Calu3 (cell line): ENCODE data around the gene PCP2. TPM values are rescaled to one million over a fixed set of nuclear protein-coding genes. Genes with fewer than 3 reads are reported as not detected.
"Not testable (repeated sequence)": the region's sequence is repeated elsewhere in the genome, so short reads cannot be mapped to it uniquely, and the experiment has no call there.

Experiments
- BruUV-seq: library from RNA; stranded (reverse); fragments of 400-500 nt; replicated peaks from 2 replicates; lab custom pipeline; 2021; lab: Mats Ljungman, UMichigan
- CTCF ChIA-PET: fragments of 300-600 bp; sonication (Branson Sonifier 250); formaldehyde crosslinking; loops from one replicate; lab custom pipeline; 2022; ENCODE audit warnings: antibody characterized with exemption; lab: Charles Lee
- DNase-seq: peaks from one replicate; pipeline ENCODE4 v3.0.0; 2022
- H3K27ac Mint-ChIP-seq: one replicate; pipeline ENCODE4 v1.8.0; 2022; ENCODE audit warnings: mixed read lengths; ENCODE audit not compliant: unreplicated experiment
- H3K27me3 Mint-ChIP-seq: one replicate; pipeline ENCODE4 v1.8.0; 2022; ENCODE audit warnings: mixed read lengths; ENCODE audit not compliant: unreplicated experiment
- H3K36me3 Mint-ChIP-seq: one replicate; pipeline ENCODE4 v1.8.0; 2022; ENCODE audit warnings: mild to moderate bottlenecking, moderate library complexity, mixed read lengths; ENCODE audit not compliant: insufficient read depth, unreplicated experiment
- H3K4me1 Mint-ChIP-seq: one replicate; pipeline ENCODE4 v1.8.0; 2022; ENCODE audit warnings: mild to moderate bottlenecking, low read depth, mixed read lengths; ENCODE audit not compliant: unreplicated experiment
- H3K4me3 Mint-ChIP-seq: one replicate; pipeline ENCODE4 v1.8.0; 2022; ENCODE audit warnings: mild to moderate bottlenecking, low read depth, moderate library complexity, mixed read lengths; ENCODE audit not compliant: unreplicated experiment
- H3K9me3 Mint-ChIP-seq: one replicate; pipeline ENCODE4 v1.8.0; 2022; ENCODE audit warnings: low read depth, mixed read lengths; ENCODE audit not compliant: unreplicated experiment
- CTCF ChIP-seq: fragments of 200-600 bp; IDR thresholded peaks from one replicate; pipeline ENCODE4 v1.8.0; 2022; ENCODE audit warnings: antibody characterized with exemption; ENCODE audit not compliant: unreplicated experiment
- intact Hi-C: fragments of 100-400 bp; cut with micrococcal nuclease; formaldehyde crosslinking; loops from one replicate; pipeline ENCODE4 v1.10.0; 2022; ENCODE audit not compliant: unreplicated experiment
- total RNA-seq: library from RNA; stranded (reverse); gene quantifications from 2 replicates; pipeline ENCODE4 v1.2.3, GENCODE V29; 2022

Gene PCP2
- total RNA-seq, 1 experiment from 2014 or later = not detected

GRCh38 chr19:7644550-7644877 is 11.0 kb upstream of the PCP2 start:
- intact Hi-C loops = no loop called here
- CTCF ChIA-PET = no interaction called here
- H3K9me3 Mint-ChIP-seq = peaks cover 3% of the 10 kb centered on the region
- no peaks in the 10 kb centered on the region for H3K4me1 Mint-ChIP-seq
- TF ChIP-seq CTCF = no peak
- DNase-seq = no peak
- peaks cover 12% of the 10 kb centered on the region for H3K36me3 Mint-ChIP-seq
- H3K27me3 Mint-ChIP-seq = no peaks in the 10 kb centered on the region
- BruUV-seq = no TSS peak
- H3K27ac Mint-ChIP-seq = no peak overlapping the region
- H3K4me3 Mint-ChIP-seq = no peak overlapping the region

- DNase-seq = peak; percentile 17
- Mint-ChIP-seq H3K36me3 (peaks cover 17% of the 10 kb centered on the region), H3K27ac (peak overlapping the region; percentile 58)
- intact Hi-C loops, H3K9me3 Mint-ChIP-seq, BruUV-seq, H3K27me3 Mint-ChIP-seq, H3K4me1 Mint-ChIP-seq, CTCF ChIA-PET, H3K4me3 Mint-ChIP-seq: not testable (repeated sequence)
These were observed 10.4 kb upstream of the PCP2 start for GRCh38 chr19:7643629-7644549.

- peak overlapping the region; percentile 58 for H3K27ac Mint-ChIP-seq
- TF ChIP-seq CTCF = no peak
- H3K4me3 Mint-ChIP-seq = no peak overlapping the region
- CTCF ChIA-PET = no interaction called here
- no peak for DNase-seq
- no peaks in the 10 kb centered on the region for H3K4me1 Mint-ChIP-seq
- peaks cover 3% of the 10 kb centered on the region for H3K9me3 Mint-ChIP-seq
- no peaks in the 10 kb centered on the region for H3K27me3 Mint-ChIP-seq
- intact Hi-C loops = no loop called here
- peaks cover 26% of the 10 kb centered on the region for H3K36me3 Mint-ChIP-seq
- BruUV-seq = no TSS peak
These were observed 9.5 kb upstream of the PCP2 start for GRCh38 chr19:7643031-7643415.

- CTCF ChIA-PET = no interaction called here
These were observed 8.9 kb upstream of the PCP2 start for GRCh38 chr19:7642295-7643030.

More at GRCh38 chr19:7642295-7643030, 8.9 kb upstream of the PCP2 start:
- H3K36me3 Mint-ChIP-seq = peaks cover 31% of the 10 kb centered on the region
- intact Hi-C loops = no loop called here
- no TSS peak for BruUV-seq
- no peaks in the 10 kb centered on the region for H3K27me3 Mint-ChIP-seq
- no peaks in the 10 kb centered on the region for H3K4me1 Mint-ChIP-seq
- DNase-seq = no peak
- H3K9me3 Mint-ChIP-seq = peaks cover 3% of the 10 kb centered on the region
- no peak overlapping the region for H3K27ac Mint-ChIP-seq
- TF ChIP-seq CTCF = no peak
- H3K4me3 Mint-ChIP-seq = no peak overlapping the region
